ENCODE measurements around the gene GTF3C5. TPM values are rescaled to one million over a fixed set of nuclear protein-coding genes. Genes with fewer than 3 reads are reported as not detected.

The GTF3C5 gene
- total RNA-seq, 1 experiment from 2014 or later, result 79.6 TPM

- H3F3A ChIP-seq (ENCODE audit: insufficient read depth, low read depth), result no peaks in the 10 kb centered on the region
- no peak overlapping the region for H3K4me3 ChIP-seq
- no peaks in the 10 kb centered on the region for H3K9me2 ChIP-seq (ENCODE audit: insufficient read depth)
- peaks cover 5% of the 10 kb centered on the region; the same call in 1 of the 2 replicates for H3K36me3 ChIP-seq (ENCODE audit: low read depth)
- DNase-seq, result no peak
- H3K27me3 ChIP-seq (ENCODE audit: insufficient read depth, low read depth), result no peaks in the 10 kb centered on the region
- H3K27ac ChIP-seq, result no peak overlapping the region
- H2AFZ ChIP-seq, result no peak overlapping the region
- no peaks in the 10 kb centered on the region for H3K9me3 ChIP-seq (ENCODE audit: insufficient read depth, low read depth)
- H3K4me1 ChIP-seq (replicated peaks; ENCODE audit: insufficient read depth), result no peaks in the 10 kb centered on the region
- intact Hi-C loops (cut with micrococcal nuclease; ENCODE audit: unreplicated experiment), result no loop called here
- H4K20me1 ChIP-seq (ENCODE audit: insufficient read depth), result peaks cover 14% of the 10 kb centered on the region
- ChIA-PET CTCF (no interaction called here), POLR2A (ENCODE audit: unreplicated experiment) (no interaction called here)
- no peak overlapping the region for H3K4me2 ChIP-seq
- no TSS peak for BruUV-seq (replicated peaks)
- no peak for TF ChIP-seq EZH2 (IDR thresholded peaks at IDR 0.05; ENCODE audit: low read depth)
- TF ChIP-seq, protein P1, sequence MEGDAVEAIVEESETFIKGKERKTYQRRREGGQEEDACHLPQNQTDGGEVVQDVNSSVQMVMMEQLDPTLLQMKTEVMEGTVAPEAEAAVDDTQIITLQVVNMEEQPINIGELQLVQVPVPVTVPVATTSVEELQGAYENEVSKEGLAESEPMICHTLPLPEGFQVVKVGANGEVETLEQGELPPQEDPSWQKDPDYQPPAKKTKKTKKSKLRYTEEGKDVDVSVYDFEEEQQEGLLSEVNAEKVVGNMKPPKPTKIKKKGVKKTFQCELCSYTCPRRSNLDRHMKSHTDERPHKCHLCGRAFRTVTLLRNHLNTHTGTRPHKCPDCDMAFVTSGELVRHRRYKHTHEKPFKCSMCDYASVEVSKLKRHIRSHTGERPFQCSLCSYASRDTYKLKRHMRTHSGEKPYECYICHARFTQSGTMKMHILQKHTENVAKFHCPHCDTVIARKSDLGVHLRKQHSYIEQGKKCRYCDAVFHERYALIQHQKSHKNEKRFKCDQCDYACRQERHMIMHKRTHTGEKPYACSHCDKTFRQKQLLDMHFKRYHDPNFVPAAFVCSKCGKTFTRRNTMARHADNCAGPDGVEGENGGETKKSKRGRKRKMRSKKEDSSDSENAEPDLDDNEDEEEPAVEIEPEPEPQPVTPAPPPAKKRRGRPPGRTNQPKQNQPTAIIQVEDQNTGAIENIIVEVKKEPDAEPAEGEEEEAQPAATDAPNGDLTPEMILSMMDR (conservative IDR thresholded peaks at IDR 0.05), result no peak
- peaks cover 6% of the 10 kb centered on the region; the same call in 1 of the 2 replicates for H3K79me2 ChIP-seq (ENCODE audit: low read depth)
Measured at GRCh38 chr9:133044661-133045060, 13.9 kb downstream of the GTF3C5 start.

- POLR2A ChIA-PET (ENCODE audit: unreplicated experiment), result interaction anchor here (0.6 kb wide), 1 partner anchor 112 kb away, joined by 12 read pairs; no protein-coding TSS in a partner anchor
- CTCF ChIA-PET, result no interaction called here
- peaks cover 5% of the 10 kb centered on the region; the same call in 1 of the 2 replicates for H3K36me3 ChIP-seq (ENCODE audit: low read depth)
- no peak overlapping the region for H3K27ac ChIP-seq
- peaks cover 14% of the 10 kb centered on the region for H4K20me1 ChIP-seq (ENCODE audit: insufficient read depth)
- no peaks in the 10 kb centered on the region for H3K27me3 ChIP-seq (ENCODE audit: insufficient read depth, low read depth)
- intact Hi-C loops (cut with micrococcal nuclease; ENCODE audit: unreplicated experiment), result no loop called here
- peaks cover 4% of the 10 kb centered on the region; the same call in 1 of the 2 replicates for H3K79me2 ChIP-seq (ENCODE audit: low read depth)
- BruUV-seq (replicated peaks), result no TSS peak
- H3K4me2 ChIP-seq, result no peak overlapping the region
- no peaks in the 10 kb centered on the region for H3K9me3 ChIP-seq (ENCODE audit: insufficient read depth, low read depth)
- H3K9me2 ChIP-seq (ENCODE audit: insufficient read depth), result no peaks in the 10 kb centered on the region
- no peak for TF ChIP-seq EZH2 (IDR thresholded peaks at IDR 0.05; ENCODE audit: low read depth)
- TF ChIP-seq, protein P1 (conservative IDR thresholded peaks at IDR 0.05), result no peak
- H2AFZ ChIP-seq, result no peak overlapping the region
- no peak overlapping the region for H3K4me3 ChIP-seq
- DNase-seq, result no peak
- no peaks in the 10 kb centered on the region for H3K4me1 ChIP-seq (replicated peaks; ENCODE audit: insufficient read depth)
- H3F3A ChIP-seq (ENCODE audit: insufficient read depth, low read depth), result no peaks in the 10 kb centered on the region
Measured at GRCh38 chr9:133045132-133045531, 14.3 kb downstream of the GTF3C5 start.

DNA sequence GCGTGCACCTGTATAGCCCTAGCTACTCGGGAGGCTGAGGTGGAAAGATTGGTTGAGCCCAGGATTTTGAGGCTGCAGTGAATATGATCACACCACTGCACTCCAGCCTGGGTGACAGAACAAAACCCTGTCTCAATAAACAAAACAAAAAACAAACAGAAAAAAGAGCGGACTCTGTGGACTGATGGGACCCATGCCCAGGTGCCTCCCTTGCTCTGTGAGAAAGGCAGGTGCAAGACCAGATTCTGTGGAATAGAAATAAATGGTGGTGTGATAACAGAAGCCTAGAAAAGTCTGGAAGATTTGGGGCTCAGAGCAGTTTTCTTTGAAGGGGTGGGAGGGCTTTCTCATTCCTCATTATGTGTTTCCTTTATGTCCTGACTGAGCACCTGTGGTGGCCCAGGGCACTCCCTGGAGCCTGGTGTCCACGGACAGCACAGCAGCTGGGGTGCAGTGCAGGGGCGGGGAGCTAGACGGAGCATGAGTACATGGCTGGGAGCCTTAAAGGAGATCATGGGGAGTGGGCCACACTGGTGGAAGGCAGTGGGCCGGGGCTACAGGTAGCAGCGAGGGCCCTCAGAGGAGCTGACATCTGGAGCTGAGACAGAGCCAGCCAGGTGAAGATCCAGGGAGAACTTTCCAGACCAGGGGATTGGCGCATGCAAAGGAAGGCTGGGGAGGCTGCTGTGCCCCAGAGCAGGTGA, 15.6 kb downstream of the GTF3C5 start:
- H3K9me2 ChIP-seq (ENCODE audit: insufficient read depth), result no peaks in the 10 kb centered on the region
- H3K4me2 ChIP-seq, result no peak overlapping the region
- H2AFZ ChIP-seq, result no peak overlapping the region
- H3K79me2 ChIP-seq (ENCODE audit: low read depth), result 0 out of 2 replicates have a peak, but pooled peaks cover under 1% of the 10 kb centered on the region
- intact Hi-C loops (cut with micrococcal nuclease; ENCODE audit: unreplicated experiment), result no loop called here
- CTCF ChIA-PET, result no interaction called here
- BruUV-seq (replicated peaks), result no TSS peak
- H3K4me3 ChIP-seq, result no peak overlapping the region
- no peaks in the 10 kb centered on the region for H3K9me3 ChIP-seq (ENCODE audit: insufficient read depth, low read depth)
- no peaks in the 10 kb centered on the region for H3K4me1 ChIP-seq (replicated peaks; ENCODE audit: insufficient read depth)
- TF ChIP-seq EZH2 (IDR thresholded peaks at IDR 0.05; ENCODE audit: low read depth), result no peak
- TF ChIP-seq, protein P1 (conservative IDR thresholded peaks at IDR 0.05), result no peak
- no peak for DNase-seq
- no peak overlapping the region for H3K27ac ChIP-seq
- H3F3A ChIP-seq (ENCODE audit: insufficient read depth, low read depth), result no peaks in the 10 kb centered on the region
- no peaks in the 10 kb centered on the region for H3K27me3 ChIP-seq (ENCODE audit: insufficient read depth, low read depth)
- H3K36me3 ChIP-seq (ENCODE audit: low read depth), result peaks cover 5% of the 10 kb centered on the region; the same call in 1 of the 2 replicates
- POLR2A ChIA-PET (ENCODE audit: unreplicated experiment), result no interaction called here
- peaks cover 11% of the 10 kb centered on the region for H4K20me1 ChIP-seq (ENCODE audit: insufficient read depth)

Data from PC-9 (cell line).